Measurements from ENCODE around the gene PRKG1.

DNA sequence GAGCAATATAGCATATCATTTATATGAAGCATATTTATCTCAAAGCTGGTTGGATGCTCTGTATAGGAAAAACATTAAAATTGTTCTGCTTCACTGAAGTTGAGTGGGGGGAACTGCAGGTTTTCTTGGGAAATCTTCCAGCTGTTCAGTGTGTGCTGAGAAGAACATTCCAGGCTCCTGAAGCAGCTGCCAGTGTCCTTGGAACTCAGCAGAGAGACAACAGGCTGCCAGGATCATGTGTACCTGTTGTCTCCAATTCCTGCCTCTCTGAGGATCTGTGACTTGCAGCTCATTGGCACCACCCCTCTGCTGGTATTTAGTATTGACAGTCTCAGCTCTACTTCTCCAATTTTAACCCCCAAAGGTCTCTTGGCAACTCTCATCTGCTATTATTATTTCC is 42.3 kb upstream of the PRKG1 start:
- TF ChIP-seq, protein P1, sequence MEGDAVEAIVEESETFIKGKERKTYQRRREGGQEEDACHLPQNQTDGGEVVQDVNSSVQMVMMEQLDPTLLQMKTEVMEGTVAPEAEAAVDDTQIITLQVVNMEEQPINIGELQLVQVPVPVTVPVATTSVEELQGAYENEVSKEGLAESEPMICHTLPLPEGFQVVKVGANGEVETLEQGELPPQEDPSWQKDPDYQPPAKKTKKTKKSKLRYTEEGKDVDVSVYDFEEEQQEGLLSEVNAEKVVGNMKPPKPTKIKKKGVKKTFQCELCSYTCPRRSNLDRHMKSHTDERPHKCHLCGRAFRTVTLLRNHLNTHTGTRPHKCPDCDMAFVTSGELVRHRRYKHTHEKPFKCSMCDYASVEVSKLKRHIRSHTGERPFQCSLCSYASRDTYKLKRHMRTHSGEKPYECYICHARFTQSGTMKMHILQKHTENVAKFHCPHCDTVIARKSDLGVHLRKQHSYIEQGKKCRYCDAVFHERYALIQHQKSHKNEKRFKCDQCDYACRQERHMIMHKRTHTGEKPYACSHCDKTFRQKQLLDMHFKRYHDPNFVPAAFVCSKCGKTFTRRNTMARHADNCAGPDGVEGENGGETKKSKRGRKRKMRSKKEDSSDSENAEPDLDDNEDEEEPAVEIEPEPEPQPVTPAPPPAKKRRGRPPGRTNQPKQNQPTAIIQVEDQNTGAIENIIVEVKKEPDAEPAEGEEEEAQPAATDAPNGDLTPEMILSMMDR (conservative IDR thresholded peaks at IDR 0.05; ENCODE audit: low read depth in 2 of 2): peak; percentile 21 to 44; a peak in 2 of 4 replicates
- no peak for TF ChIP-seq STAT1 (IDR thresholded peaks at IDR 0.05; ENCODE audit: unreplicated experiment)
- no peak for TF ChIP-seq CREB1 (CRISPR knock-in tag; IDR thresholded peaks at IDR 0.05; ENCODE audit: low read depth)
- TF ChIP-seq POLR2AphosphoS5 (IDR thresholded peaks at IDR 0.05; ENCODE audit: low read depth): no peak
- TF ChIP-seq, protein P2, sequence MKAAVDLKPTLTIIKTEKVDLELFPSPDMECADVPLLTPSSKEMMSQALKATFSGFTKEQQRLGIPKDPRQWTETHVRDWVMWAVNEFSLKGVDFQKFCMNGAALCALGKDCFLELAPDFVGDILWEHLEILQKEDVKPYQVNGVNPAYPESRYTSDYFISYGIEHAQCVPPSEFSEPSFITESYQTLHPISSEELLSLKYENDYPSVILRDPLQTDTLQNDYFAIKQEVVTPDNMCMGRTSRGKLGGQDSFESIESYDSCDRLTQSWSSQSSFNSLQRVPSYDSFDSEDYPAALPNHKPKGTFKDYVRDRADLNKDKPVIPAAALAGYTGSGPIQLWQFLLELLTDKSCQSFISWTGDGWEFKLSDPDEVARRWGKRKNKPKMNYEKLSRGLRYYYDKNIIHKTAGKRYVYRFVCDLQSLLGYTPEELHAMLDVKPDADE (IDR thresholded peaks at IDR 0.05): no peak
- TF ChIP-seq, protein P3, sequence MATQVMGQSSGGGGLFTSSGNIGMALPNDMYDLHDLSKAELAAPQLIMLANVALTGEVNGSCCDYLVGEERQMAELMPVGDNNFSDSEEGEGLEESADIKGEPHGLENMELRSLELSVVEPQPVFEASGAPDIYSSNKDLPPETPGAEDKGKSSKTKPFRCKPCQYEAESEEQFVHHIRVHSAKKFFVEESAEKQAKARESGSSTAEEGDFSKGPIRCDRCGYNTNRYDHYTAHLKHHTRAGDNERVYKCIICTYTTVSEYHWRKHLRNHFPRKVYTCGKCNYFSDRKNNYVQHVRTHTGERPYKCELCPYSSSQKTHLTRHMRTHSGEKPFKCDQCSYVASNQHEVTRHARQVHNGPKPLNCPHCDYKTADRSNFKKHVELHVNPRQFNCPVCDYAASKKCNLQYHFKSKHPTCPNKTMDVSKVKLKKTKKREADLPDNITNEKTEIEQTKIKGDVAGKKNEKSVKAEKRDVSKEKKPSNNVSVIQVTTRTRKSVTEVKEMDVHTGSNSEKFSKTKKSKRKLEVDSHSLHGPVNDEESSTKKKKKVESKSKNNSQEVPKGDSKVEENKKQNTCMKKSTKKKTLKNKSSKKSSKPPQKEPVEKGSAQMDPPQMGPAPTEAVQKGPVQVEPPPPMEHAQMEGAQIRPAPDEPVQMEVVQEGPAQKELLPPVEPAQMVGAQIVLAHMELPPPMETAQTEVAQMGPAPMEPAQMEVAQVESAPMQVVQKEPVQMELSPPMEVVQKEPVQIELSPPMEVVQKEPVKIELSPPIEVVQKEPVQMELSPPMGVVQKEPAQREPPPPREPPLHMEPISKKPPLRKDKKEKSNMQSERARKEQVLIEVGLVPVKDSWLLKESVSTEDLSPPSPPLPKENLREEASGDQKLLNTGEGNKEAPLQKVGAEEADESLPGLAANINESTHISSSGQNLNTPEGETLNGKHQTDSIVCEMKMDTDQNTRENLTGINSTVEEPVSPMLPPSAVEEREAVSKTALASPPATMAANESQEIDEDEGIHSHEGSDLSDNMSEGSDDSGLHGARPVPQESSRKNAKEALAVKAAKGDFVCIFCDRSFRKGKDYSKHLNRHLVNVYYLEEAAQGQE (IDR thresholded peaks at IDR 0.05; ENCODE audit: unreplicated experiment): no peak
- TF ChIP-seq NANOG (IDR thresholded peaks at IDR 0.05; ENCODE audit: borderline replicate concordance): no peak
- TF ChIP-seq JUNB (IDR thresholded peaks at IDR 0.05; ENCODE audit: unreplicated experiment): no peak

All from GM23338 (cell line).